Duodenal mucosa (tissue), 2 donors: ENCODE measurements around the gene GUCY1A2.
"Not testable (repeated sequence)": the region's sequence is repeated elsewhere in the genome, so short reads cannot be mapped to it uniquely, and the experiment has no call there.

Source experiments
- H3K27ac ChIP-seq: one replicate; pipeline ENCODE4 v1.7.0; 2013; ENCODE audit warnings: low read depth, low read length
- H3K27me3 ChIP-seq, 2 donors: one replicate each; pipeline ENCODE4 v1.7.0; 2013; ENCODE audit warnings: low read length in 2 of 2, control low read depth in 1 of 2; ENCODE audit not compliant: insufficient read depth in 2 of 2, control insufficient read depth in 1 of 2
- H3K36me3 ChIP-seq, 2 donors: one replicate each; pipeline ENCODE4 v1.7.0; 2013; ENCODE audit warnings: low read length in 2 of 2, control low read depth in 1 of 2; ENCODE audit not compliant: insufficient read depth in 2 of 2, control insufficient read depth in 1 of 2
- H3K4me1 ChIP-seq, 2 donors: one replicate each; pipeline ENCODE4 v1.7.0; 2013; ENCODE audit warnings: low read length in 2 of 2, control low read depth in 1 of 2; ENCODE audit not compliant: insufficient read depth in 2 of 2, control insufficient read depth in 1 of 2
- H3K4me3 ChIP-seq, 2 donors: one replicate each; pipeline ENCODE4 v1.7.0; 2013; ENCODE audit warnings: low read length in 2 of 2, low read depth in 1 of 2
- H3K9ac ChIP-seq, 2 donors: one replicate each; pipeline ENCODE4 v1.7.0; 2013; ENCODE audit warnings: low read length in 2 of 2, low read depth in 1 of 2
- H3K9me3 ChIP-seq, 2 donors: one replicate each; pipeline ENCODE4 v1.7.0; 2013; ENCODE audit warnings: low read length in 2 of 2, control low read depth in 1 of 2; ENCODE audit not compliant: control insufficient read depth in 1 of 2

GUCY1A2 gene

DNA sequence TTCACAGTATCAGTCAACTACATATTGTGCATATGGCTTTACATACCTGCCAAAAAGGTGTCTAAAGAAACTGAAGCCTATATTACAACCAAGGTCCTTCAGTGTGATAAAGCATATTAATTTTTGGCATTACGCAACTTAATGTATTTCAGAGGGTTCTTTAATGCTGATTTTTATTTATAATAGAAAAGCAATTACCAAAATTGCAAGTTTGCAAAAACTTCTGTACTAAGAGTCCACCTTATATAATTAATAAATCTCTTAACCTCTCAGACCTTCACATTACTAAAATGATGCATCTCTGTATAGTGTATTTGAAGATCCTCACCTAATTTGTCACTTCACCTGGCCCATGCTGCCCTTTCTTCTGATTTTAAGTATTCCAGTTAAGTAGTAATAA lies 128.6 kb downstream of the GUCY1A2 start:
- Histone ChIP-seq H3K4me1 (no peaks in the 10 kb centered on the region), H3K27ac (no peak overlapping the region), H3K9ac (no peak overlapping the region), H3K4me3 (no peak overlapping the region), H3K27me3 (no peaks in the 10 kb centered on the region), H3K36me3 (no peaks in the 10 kb centered on the region), H3K9me3 (no peaks in the 10 kb centered on the region)

DNA sequence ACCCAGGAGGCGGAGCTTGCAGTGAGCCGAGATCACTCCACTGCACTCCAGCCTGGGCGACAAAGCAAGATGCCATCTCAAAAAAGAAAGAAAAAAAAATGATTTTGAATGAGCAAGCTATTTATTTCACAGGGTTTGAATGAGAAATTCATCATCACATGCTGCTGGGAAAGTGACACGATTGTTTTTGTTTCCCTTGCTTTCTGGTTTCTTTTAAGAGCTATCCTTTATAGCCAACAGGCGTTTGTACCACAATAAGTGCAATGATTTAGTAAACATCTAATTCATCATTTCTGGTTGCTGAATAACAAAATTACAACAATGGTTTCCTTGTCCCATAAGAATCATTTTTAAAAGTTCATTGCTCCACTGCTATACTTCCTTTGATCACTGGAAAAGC lies 129.9 kb downstream of the GUCY1A2 start:
- Histone ChIP-seq H3K4me1 (no peaks in the 10 kb centered on the region), H3K9me3 (no peaks in the 10 kb centered on the region), H3K4me3 (no peak overlapping the region)

DNA sequence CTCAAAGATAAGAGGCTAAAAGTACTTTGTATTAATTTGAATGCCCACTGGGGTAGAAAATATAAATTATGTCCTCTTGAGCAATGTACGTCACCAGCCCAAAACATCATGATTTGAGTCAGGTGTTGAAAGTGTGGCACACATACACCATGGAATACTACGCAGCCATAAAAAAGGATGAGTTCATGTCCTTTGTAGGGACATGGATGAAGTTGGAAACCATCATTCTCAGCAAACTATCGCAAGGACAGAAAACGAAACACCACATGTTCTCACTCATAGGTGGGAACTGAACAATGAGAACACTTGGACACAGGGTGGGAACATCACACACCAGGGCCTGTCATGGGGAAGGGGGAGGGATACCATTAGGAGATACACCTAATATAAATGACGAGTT lies 134.6 kb downstream of the GUCY1A2 start:
- not testable (repeated sequence) for H3K27ac ChIP-seq, H3K36me3 ChIP-seq, H3K9ac ChIP-seq, H3K4me1 ChIP-seq, H3K9me3 ChIP-seq, H3K4me3 ChIP-seq, H3K27me3 ChIP-seq

More for the DNA sequence above, 129.9 kb downstream of the GUCY1A2 start:
- H3K27ac ChIP-seq = no peak overlapping the region
- H3K36me3 ChIP-seq = no peaks in the 10 kb centered on the region
- no peaks in the 10 kb centered on the region for H3K27me3 ChIP-seq
- H3K9ac ChIP-seq = no peak overlapping the region

DNA sequence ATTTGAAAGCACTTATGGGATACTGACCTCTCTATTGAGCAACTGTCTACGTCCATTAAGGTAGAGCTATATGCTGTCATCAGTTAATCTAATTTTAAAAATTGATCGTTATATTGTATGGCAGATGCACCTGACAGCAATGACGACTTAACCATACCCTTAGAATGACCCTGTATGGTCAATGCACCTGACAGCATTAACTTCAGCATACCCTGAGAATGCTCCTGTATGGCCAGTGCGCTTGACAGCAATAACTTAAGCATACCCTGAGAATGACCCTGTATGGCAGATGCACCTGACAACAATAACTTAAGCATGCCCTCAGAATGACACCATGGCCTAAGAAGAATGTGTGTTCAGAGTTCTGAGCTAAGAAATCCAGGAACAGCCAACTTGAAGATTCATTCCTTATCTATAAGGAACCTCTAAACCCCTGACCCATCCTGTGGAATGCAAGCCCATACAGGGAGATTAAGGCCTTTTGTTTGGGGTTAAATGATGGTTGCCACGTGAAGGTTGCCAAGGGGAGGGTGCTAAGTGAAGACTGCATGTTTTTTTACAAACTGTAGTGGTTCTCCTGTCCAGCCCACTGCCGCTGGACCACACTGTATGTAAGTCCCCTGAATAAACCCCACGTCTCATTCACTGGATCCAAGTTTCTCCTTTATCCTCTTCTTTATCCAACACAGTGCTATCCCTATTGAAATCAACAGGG lies 138.3 kb downstream of the GUCY1A2 start:
- Histone ChIP-seq H3K4me1 (no peaks in the 10 kb centered on the region), H3K9ac (no peak overlapping the region), H3K4me3 (no peak overlapping the region), H3K36me3 (no peaks in the 10 kb centered on the region), H3K27me3 (no peaks in the 10 kb centered on the region), H3K9me3 (peaks cover 3 to 5% of the 10 kb centered on the region in 2 donors), H3K27ac (no peak overlapping the region)

DNA sequence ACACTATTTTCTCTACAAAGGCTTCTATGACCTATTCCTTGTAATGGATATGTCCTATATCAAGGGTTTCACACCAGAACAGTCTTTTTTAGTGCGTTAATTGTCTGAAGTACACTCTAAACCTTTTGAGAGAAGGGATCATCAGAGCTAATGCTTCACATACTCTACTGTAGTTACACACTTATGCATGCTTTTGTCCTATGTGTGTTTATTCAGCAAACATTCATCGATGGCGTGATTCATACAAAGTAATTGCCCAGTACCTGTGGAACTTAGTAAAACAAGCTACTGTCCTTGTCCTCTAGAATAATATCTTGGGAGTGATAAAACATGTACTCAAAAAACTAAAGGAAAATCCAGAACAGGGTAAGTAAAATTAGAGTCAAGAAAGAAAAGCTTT lies 139.2 kb downstream of the GUCY1A2 start:
- Histone ChIP-seq H3K9me3 (peaks cover 3 to 5% of the 10 kb centered on the region in 2 donors), H3K4me3 (no peak overlapping the region), H3K27me3 (no peaks in the 10 kb centered on the region), H3K9ac (no peak overlapping the region), H3K36me3 (no peaks in the 10 kb centered on the region), H3K27ac (no peak overlapping the region), H3K4me1 (no peaks in the 10 kb centered on the region)

DNA sequence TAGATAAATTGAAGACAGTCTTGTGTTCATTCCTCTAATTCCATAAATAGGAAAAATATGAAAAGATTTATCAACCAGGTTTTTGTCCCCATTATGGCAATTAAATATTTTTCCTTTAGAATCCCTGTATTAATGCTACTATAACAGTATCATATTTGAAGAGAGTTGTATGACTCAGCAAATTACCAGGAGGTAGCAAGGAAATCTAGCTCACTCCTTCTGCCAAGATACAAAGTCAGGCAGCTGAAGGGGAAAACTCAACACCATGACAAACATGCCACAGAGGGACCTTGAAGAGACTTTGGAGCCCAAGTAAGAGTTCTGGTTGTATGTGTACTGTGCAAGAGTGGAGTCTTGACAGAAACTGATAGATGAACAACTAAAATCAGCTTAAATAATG lies 143.3 kb downstream of the GUCY1A2 start:
- Histone ChIP-seq H3K4me3 (no peak overlapping the region), H3K27me3 (no peaks in the 10 kb centered on the region), H3K9me3 (peaks cover 0 to 3% of the 10 kb centered on the region in 2 donors), H3K4me1 (no peaks in the 10 kb centered on the region), H3K27ac (no peak overlapping the region), H3K9ac (no peak overlapping the region), H3K36me3 (no peaks in the 10 kb centered on the region)

DNA sequence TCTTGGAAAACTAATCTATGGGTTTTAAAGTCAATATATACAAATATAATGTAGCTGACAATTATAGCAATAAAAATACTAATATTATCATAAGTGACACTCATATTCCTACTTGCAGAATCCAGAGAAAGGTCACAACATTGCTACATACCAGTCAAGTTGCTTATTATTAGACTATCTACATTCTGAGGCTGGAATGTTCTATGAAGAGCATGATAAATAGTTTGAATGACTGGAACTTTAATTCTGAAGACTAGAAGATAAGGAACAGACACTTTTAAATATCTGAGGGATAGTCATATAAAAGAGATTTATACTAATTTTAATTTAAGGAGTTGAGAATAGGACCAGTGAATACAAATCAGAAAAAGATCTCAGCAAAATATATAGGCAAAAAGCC lies 146.0 kb downstream of the GUCY1A2 start:
- H3K27ac ChIP-seq = no peak overlapping the region
- H3K4me3 ChIP-seq = no peak overlapping the region
- H3K9ac ChIP-seq = no peak overlapping the region
- no peaks in the 10 kb centered on the region for H3K4me1 ChIP-seq
- no peaks in the 10 kb centered on the region for H3K36me3 ChIP-seq
- H3K27me3 ChIP-seq = no peaks in the 10 kb centered on the region
- H3K9me3 ChIP-seq = peaks cover 0 to 3% of the 10 kb centered on the region in 2 donors

DNA sequence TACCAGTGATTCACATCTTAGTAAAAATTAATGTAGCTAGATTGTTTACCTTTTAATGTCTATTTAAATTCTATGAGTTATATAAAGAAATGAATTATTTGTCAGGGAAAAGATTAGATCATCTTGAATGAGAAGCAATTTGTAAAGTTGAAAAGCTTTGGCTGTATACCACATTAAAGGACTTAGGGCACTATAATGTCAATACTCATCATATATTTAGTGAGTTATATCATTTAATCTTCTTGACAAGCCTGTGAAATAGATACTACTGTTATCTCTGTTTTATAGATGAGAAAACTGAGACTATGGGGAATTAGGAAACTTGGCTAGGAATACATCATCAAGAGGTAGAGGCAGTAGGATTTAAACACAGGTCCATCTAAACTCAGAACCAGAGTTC lies 160.1 kb downstream of the GUCY1A2 start:
- Histone ChIP-seq H3K27ac (no peak overlapping the region), H3K27me3 (no peaks in the 10 kb centered on the region), H3K9ac (no peak overlapping the region), H3K9me3 (peaks cover 3 to 6% of the 10 kb centered on the region in 2 donors), H3K4me1 (no peaks in the 10 kb centered on the region), H3K36me3 (no peaks in the 10 kb centered on the region), H3K4me3 (no peak overlapping the region)

DNA sequence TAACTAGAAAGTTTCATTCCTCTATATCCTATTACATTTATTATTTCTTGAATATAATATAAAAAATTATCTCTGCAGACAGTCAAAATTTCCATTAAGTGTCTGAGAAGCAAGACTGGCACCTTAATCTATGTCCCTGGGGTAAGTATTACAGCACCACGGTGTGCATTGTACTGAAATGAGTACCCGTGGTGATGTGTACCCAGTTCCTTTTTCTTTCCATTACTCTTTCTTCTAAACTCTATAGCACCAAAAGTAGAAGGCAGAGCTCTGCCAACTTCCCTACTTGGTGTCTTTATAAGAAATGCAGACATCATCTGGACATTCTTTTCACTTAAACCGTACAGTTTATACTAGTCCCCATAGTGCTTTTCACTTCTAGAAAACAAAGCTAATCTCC lies 161.7 kb downstream of the GUCY1A2 start:
- Histone ChIP-seq H3K9ac (no peak overlapping the region), H3K4me1 (no peaks in the 10 kb centered on the region), H3K9me3 (peaks cover 3 to 6% of the 10 kb centered on the region in 2 donors), H3K27me3 (no peaks in the 10 kb centered on the region), H3K4me3 (no peak overlapping the region), H3K36me3 (no peaks in the 10 kb centered on the region), H3K27ac (no peak overlapping the region)

DNA sequence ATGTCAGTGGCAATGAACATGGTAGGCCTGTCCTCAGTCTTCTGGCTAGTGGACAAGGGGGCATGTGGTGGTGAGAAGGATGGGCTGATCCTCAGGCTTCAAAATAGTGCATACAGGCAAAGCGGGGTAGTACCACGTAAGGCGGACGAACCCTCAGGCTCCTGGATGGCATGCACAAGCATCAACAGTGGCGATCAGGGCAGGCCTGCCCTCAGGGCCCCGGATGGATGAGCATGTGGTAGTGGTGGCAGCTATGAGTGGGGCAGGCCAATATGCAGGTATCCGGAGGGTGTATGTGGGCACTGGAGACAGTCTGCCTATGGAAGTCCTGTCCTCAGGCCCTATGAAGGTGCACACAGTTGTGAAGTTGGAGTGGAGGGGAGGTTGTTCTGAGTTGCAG lies 163.8 kb downstream of the GUCY1A2 start:
- Histone ChIP-seq H3K27ac (no peak overlapping the region), H3K36me3 (no peaks in the 10 kb centered on the region), H3K4me3 (no peak overlapping the region), H3K27me3 (no peaks in the 10 kb centered on the region), H3K4me1 (no peaks in the 10 kb centered on the region), H3K9ac (no peak overlapping the region), H3K9me3 (peaks cover 3 to 6% of the 10 kb centered on the region in 2 donors)
